OCI-LY7 (cell line): ENCODE results near the gene SASH1. TPM values are rescaled to one million over a fixed set of nuclear protein-coding genes. Genes with fewer than 3 reads are reported as not detected.

ENCODE experiments used
- BruUV-seq: library from RNA; stranded (reverse); fragments of 400-500 nt; replicated peaks from 2 replicates; lab custom pipeline; 2021; lab: Mats Ljungman, UMichigan
- CTCF ChIA-PET: fragments of 300-600 bp; sonication (Branson Sonifier 250); formaldehyde crosslinking; loops from one replicate; lab custom pipeline; 2022; ENCODE audit warnings: antibody characterized with exemption; ENCODE audit not compliant: unreplicated experiment; lab: Charles Lee
- POLR2A ChIA-PET: fragments of 300-600 bp; sonication (Branson Sonifier 250); formaldehyde crosslinking; loops from one replicate; lab custom pipeline; 2022; ENCODE audit warnings: antibody characterized with exemption; lab: Charles Lee
- DNase-seq: peaks from one replicate; pipeline ENCODE4 v3.0.0-alpha.2; 2015; ENCODE audit warnings: low spot score
- H2AFZ ChIP-seq: fragments of 200-600 bp; sonication (generic), shearing (Covaris generic); 2 replicates; pipeline ENCODE4 v1.6.1; 2014; ENCODE audit warnings: mild to moderate bottlenecking, antibody characterized with exemption, low read length, moderate library complexity
- H3K27ac ChIP-seq: fragments of 200-600 bp; sonication (generic); 2 replicates; pipeline ENCODE4 v1.5.1; 2014; ENCODE audit warnings: mixed run types, low read depth, mild to moderate bottlenecking, moderate library complexity, low read length, inconsistent platforms; ENCODE audit not compliant: poor library complexity, severe bottlenecking
- H3K36me3 ChIP-seq: fragments of 200-600 bp; sonication (generic); 2 replicates; pipeline ENCODE4 v1.6.1; 2014; ENCODE audit warnings: mild to moderate bottlenecking, antibody characterized with exemption, low read length, moderate library complexity, mixed read lengths; ENCODE audit not compliant: insufficient read depth
- H3K4me1 ChIP-seq: fragments of 200-600 bp; sonication (generic); 2 replicates; pipeline ENCODE4 v1.5.1; 2014; ENCODE audit warnings: mild to moderate bottlenecking, low read length; ENCODE audit not compliant: insufficient read depth, poor library complexity, severe bottlenecking
- H3K4me2 ChIP-seq: fragments of 200-600 bp; sonication (generic); 2 replicates; pipeline ENCODE4 v1.6.1; 2014; ENCODE audit warnings: mild to moderate bottlenecking, low read length
- H3K4me3 ChIP-seq: fragments of 200-600 bp; sonication (generic); 2 replicates; pipeline ENCODE4 v1.5.1; 2014; ENCODE audit warnings: mild to moderate bottlenecking, low read depth, low read length; ENCODE audit not compliant: poor library complexity, severe bottlenecking
- H3K79me2 ChIP-seq: fragments of 200-600 bp; sonication (generic); 2 replicates; pipeline ENCODE4 v1.6.1; 2016; ENCODE audit warnings: low read depth, mild to moderate bottlenecking, low read length, moderate library complexity, mixed read lengths; ENCODE audit not compliant: insufficient read depth
- H3K9me2 ChIP-seq: fragments of 200-600 bp; sonication (generic); 2 replicates; pipeline ENCODE4 v1.6.1; 2016; ENCODE audit warnings: mild to moderate bottlenecking, low read length, mixed read lengths; ENCODE audit not compliant: insufficient read depth
- H3K9me3 ChIP-seq: fragments of 200-600 bp; sonication (generic); 2 replicates; pipeline ENCODE4 v1.6.1; 2014; ENCODE audit warnings: mild to moderate bottlenecking, mixed run types, low read length, mixed read lengths
- H4K20me1 ChIP-seq: fragments of 200-600 bp; sonication (generic); 2 replicates; pipeline ENCODE4 v1.6.1; 2014; ENCODE audit warnings: mild to moderate bottlenecking, antibody characterized with exemption, low read length, moderate library complexity, mixed read lengths; ENCODE audit not compliant: insufficient read depth
- EZH2phosphoT487 ChIP-seq: fragments of 200-600 bp; sonication (generic); IDR thresholded peaks from 2 replicates; pipeline ENCODE4 v1.6.1; 2018; ENCODE audit warnings: low read depth, borderline replicate concordance, mild to moderate bottlenecking, mixed run types, antibody characterized with exemption, low read length, moderate library complexity, mixed read lengths
- intact Hi-C: fragments of 100-400 bp; cut with micrococcal nuclease; formaldehyde crosslinking; loops from one replicate; pipeline ENCODE4 v1.10.0; 2022; ENCODE audit not compliant: unreplicated experiment
- total RNA-seq, 2 experiments: library from RNA; depleted of rRNA in 1 of 2; stranded (reverse); fragments of >200 nt in 1 of 2; shearing (Covaris generic) in 1 of 2; gene quantifications; 2 replicates each; pipeline ENCODE4 v1.2.3, GENCODE V29; 2014 to 2022
- TF ChIP-seq, protein P1 (sequence below): fragments of 200-600 bp; sonication (generic); conservative IDR thresholded peaks from 2 replicates; pipeline ENCODE4 v1.5.1; 2014; ENCODE audit warnings: mild to moderate bottlenecking, antibody characterized with exemption, low read length, moderate library complexity, mixed read lengths

The SASH1 gene
- total RNA-seq, 2 experiments from 2014 or later: not detected

DNA sequence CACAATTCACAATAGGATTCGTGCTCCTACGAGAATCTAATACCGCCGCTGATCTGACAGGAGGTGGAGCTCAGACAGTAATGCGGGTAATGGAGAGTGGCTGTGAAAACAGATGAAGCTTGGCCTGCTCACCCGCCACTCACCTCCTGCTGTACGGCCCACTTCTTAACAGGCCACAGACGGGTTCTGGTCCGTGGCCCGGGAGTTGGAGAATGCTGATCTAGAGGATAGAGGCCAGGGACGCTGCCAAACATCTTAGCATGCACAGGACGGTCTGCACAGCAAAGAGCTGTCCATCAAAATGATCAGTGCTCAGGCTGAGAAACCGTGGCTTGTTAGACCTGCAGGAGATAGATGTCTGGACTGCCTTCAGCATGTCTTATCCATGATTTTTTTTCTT is 186.4 kb downstream of the SASH1 start:
- no peaks in the 10 kb centered on the region for H3K9me2 ChIP-seq

GRCh38 chr6:148530394-148530953 is 187.8 kb downstream of the SASH1 start:
- TF ChIP-seq, protein P1, sequence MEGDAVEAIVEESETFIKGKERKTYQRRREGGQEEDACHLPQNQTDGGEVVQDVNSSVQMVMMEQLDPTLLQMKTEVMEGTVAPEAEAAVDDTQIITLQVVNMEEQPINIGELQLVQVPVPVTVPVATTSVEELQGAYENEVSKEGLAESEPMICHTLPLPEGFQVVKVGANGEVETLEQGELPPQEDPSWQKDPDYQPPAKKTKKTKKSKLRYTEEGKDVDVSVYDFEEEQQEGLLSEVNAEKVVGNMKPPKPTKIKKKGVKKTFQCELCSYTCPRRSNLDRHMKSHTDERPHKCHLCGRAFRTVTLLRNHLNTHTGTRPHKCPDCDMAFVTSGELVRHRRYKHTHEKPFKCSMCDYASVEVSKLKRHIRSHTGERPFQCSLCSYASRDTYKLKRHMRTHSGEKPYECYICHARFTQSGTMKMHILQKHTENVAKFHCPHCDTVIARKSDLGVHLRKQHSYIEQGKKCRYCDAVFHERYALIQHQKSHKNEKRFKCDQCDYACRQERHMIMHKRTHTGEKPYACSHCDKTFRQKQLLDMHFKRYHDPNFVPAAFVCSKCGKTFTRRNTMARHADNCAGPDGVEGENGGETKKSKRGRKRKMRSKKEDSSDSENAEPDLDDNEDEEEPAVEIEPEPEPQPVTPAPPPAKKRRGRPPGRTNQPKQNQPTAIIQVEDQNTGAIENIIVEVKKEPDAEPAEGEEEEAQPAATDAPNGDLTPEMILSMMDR: no peak
- TF ChIP-seq EZH2phosphoT487: no peak
- intact Hi-C loops: no loop called here
- no peaks in the 10 kb centered on the region for H3K9me3 ChIP-seq
- POLR2A ChIA-PET: interaction anchor here (0.6 to 1.4 kb wide), 6 partner anchors 10 to 1348 kb away, joined by 3 to 7 read pairs (median 4); no protein-coding TSS in a partner anchor
- no peaks in the 10 kb centered on the region for H3K36me3 ChIP-seq
- DNase-seq: peak; percentile 23
- H3K9me2 ChIP-seq: no peaks in the 10 kb centered on the region
- peak overlapping the region; percentile 87 for H2AFZ ChIP-seq
- H3K4me3 ChIP-seq: no peak overlapping the region
- CTCF ChIA-PET: no interaction called here
- no peaks in the 10 kb centered on the region for H4K20me1 ChIP-seq
- no peaks in the 10 kb centered on the region for H3K79me2 ChIP-seq
- peaks cover 8% of the 10 kb centered on the region for H3K4me1 ChIP-seq
- H3K4me2 ChIP-seq: peak overlapping the region; percentile 56
- BruUV-seq: no TSS peak
- H3K27ac ChIP-seq: no peak overlapping the region

More for the DNA sequence above, 186.4 kb downstream of the SASH1 start:
- H3K27ac ChIP-seq: no peak overlapping the region
- no peaks in the 10 kb centered on the region for H3K9me3 ChIP-seq
- no peak overlapping the region for H3K4me2 ChIP-seq
- no peaks in the 10 kb centered on the region for H4K20me1 ChIP-seq
- H3K36me3 ChIP-seq: no peaks in the 10 kb centered on the region
- H3K79me2 ChIP-seq: no peaks in the 10 kb centered on the region
- no TSS peak for BruUV-seq
- DNase-seq: no peak
- ChIA-PET POLR2A (no interaction called here), CTCF (interaction anchor here (1.0 kb wide), 1 partner anchor 9 kb away, joined by 4 read pairs; no protein-coding TSS in a partner anchor)
- H3K4me3 ChIP-seq: no peak overlapping the region
- peaks cover 8% of the 10 kb centered on the region for H3K4me1 ChIP-seq
- no peak for TF ChIP-seq EZH2phosphoT487
- TF ChIP-seq, protein P1: no peak
- intact Hi-C loops: loop anchor here (2.0 kb wide), 1 partner anchor 352 kb away; no protein-coding TSS in a partner anchor
- no peak overlapping the region for H2AFZ ChIP-seq

GRCh38 chr6:148530976-148531375 is 188.3 kb downstream of the SASH1 start:
- ChIA-PET CTCF (no interaction called here), POLR2A (interaction anchor here (0.7 to 1.4 kb wide), 3 partner anchors 11 to 35 kb away, joined by 3 to 5 read pairs (median 3); no protein-coding TSS in a partner anchor)
- H3K9me2 ChIP-seq: no peaks in the 10 kb centered on the region
- no peaks in the 10 kb centered on the region for H3K36me3 ChIP-seq
- H3K4me2 ChIP-seq: peak overlapping the region; percentile 56
- intact Hi-C loops: no loop called here
- H3K4me3 ChIP-seq: no peak overlapping the region
- TF ChIP-seq, protein P1: no peak
- no peak for TF ChIP-seq EZH2phosphoT487
- no peak for DNase-seq
- no peaks in the 10 kb centered on the region for H3K79me2 ChIP-seq
- no peak overlapping the region for H3K27ac ChIP-seq
- H3K4me1 ChIP-seq: peaks cover 8% of the 10 kb centered on the region
- no peaks in the 10 kb centered on the region for H4K20me1 ChIP-seq
- H3K9me3 ChIP-seq: no peaks in the 10 kb centered on the region
- BruUV-seq: no TSS peak
- H2AFZ ChIP-seq: peak overlapping the region; percentile 87
